GM12864 (cell line): ENCODE data around the gene DPP9.
A peak's percentile ranks its signal among the peaks of the same experiment; 100 is the strongest.

Experiments used
- DNase-seq: peaks from one replicate; pipeline ENCODE4 v3.0.0-alpha.2; 2011; ENCODE audit warnings: low read depth
- H3K4me3 ChIP-seq: 2 replicates; pipeline ENCODE4 v1.5.1; 2011; ENCODE audit warnings: mild to moderate bottlenecking, low read depth, low read length, control low read depth
- TF ChIP-seq, protein P1 (sequence below): IDR thresholded peaks from 2 replicates; pipeline ENCODE4 v1.5.1; 2011; ENCODE audit warnings: low read depth, mild to moderate bottlenecking, moderate library complexity, low read length, control low read depth, inconsistent platforms; ENCODE audit errors: missing control alignments

DPP9 gene

GRCh38 chr19:4722671-4723594 lies 709 bp downstream of the DPP9 start:
- TF ChIP-seq, protein P1, sequence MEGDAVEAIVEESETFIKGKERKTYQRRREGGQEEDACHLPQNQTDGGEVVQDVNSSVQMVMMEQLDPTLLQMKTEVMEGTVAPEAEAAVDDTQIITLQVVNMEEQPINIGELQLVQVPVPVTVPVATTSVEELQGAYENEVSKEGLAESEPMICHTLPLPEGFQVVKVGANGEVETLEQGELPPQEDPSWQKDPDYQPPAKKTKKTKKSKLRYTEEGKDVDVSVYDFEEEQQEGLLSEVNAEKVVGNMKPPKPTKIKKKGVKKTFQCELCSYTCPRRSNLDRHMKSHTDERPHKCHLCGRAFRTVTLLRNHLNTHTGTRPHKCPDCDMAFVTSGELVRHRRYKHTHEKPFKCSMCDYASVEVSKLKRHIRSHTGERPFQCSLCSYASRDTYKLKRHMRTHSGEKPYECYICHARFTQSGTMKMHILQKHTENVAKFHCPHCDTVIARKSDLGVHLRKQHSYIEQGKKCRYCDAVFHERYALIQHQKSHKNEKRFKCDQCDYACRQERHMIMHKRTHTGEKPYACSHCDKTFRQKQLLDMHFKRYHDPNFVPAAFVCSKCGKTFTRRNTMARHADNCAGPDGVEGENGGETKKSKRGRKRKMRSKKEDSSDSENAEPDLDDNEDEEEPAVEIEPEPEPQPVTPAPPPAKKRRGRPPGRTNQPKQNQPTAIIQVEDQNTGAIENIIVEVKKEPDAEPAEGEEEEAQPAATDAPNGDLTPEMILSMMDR: no peak
- H3K4me3 ChIP-seq: peak overlapping the region; percentile 99
- DNase-seq: no peak

- DNase-seq: no peak
- TF ChIP-seq, protein P1: no peak
- no peak overlapping the region for H3K4me3 ChIP-seq
These were observed 2.4 kb downstream of the DPP9 start for GRCh38 chr19:4721196-4721595.

DNA sequence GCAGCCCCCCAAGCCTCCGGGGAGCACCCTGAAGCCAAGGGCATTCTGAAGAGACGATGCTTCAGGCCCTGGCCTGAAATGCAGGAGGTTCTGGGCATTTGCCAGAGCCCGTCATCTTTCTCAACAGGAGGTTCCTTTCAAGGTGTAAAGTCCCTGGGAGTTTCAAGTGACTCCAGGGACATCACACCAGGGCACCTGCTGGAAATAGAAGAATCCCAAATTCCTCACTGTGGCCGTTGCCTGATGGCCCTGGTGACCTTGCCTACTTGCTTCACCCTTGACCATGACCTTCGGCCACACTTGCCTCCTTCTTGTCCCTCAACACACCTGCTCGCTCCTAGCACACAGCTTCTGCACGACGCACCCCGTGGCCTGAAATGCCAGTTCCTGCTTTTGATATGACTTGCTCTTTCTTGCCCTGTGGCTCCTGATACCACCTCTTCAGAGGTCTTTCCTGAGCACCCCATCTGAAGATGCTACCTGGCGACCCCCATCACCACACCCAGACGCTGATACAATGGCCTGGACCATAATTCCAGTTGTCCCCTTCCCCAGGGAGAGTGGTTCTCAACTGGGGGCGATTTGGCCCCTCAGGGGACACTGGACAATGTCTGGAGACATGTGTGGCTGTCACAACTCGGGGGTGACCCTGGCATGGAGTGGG lies 3.5 kb downstream of the DPP9 start:
- TF ChIP-seq, protein P1: no peak
- no peak for DNase-seq
- no peak overlapping the region for H3K4me3 ChIP-seq

DNA sequence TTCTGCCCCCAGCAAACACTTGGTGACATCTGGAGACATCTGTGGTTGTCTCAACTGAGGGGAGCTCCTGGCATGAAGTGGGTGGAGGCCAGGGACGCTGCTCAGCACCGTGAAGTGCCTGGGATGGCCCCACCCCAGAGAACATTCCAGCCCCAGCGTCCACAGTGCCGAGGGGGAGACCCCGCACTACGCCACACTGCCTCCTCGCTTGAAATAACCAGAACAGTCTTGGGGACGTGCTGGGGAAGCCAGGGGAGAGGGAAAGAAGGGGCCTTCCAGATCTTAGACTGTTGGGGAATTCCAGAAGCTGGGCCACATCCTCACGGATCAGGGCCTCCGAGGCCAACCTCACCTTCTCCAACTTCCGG lies 4.2 kb downstream of the DPP9 start:
- DNase-seq: no peak
- H3K4me3 ChIP-seq: no peak overlapping the region

DNA sequence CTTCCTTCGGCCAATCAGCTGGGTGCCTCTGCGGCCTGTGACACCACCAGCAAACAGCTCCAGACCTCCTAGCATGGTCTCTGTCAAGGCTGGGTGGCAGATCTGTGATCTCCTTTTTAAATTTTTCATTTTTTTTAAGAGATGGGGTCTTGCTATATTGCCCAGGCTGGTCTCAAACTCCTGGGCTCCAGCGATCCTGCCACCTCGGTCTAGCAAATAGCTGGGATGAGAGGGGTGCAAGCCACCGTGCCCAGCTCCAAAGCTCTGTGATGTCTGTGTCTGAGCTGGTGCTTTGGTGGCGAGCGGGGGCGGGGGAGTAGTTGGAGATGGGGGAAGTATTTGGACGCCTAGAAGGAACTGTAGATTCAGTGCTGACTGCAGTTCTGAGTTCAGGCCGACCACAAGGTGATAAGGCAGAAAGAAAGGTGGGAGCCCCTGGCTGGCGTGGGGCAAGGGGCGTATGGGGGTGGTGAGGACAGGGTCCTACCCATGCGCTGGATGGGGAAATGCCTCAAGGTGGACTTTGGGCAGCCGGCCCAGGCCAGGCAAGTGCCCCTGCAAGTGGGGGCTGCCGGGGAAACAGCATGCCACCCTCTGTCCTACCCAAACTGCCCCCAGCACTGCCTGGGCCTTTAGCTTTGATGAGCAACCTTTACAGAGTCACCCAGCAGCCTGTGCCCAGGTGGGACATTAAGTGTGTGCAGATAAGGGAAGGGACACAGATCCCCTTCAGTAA lies 5.5 kb downstream of the DPP9 start:
- no peak overlapping the region for H3K4me3 ChIP-seq
- no peak for DNase-seq
- TF ChIP-seq, protein P1: no peak

More for the DNA sequence above, 4.2 kb downstream of the DPP9 start:
- TF ChIP-seq, protein P1: no peak

GRCh38 chr19:4717191-4717965 lies 6.3 kb downstream of the DPP9 start:
- no peak overlapping the region for H3K4me3 ChIP-seq
- DNase-seq: no peak
- TF ChIP-seq, protein P1: no peak
